ENCODE results near the gene GK2.

The GK2 gene

GRCh38 chr4:79439489-79439888, 31.5 kb upstream of the GK2 start:
- DNase-seq (ENCODE audit: extremely low read depth, low read depth): no peak
- no peak for TF ChIP-seq CTCF (IDR thresholded peaks at IDR 0.05; ENCODE audit: low read depth, low read length, missing control alignments)
- H3K4me3 ChIP-seq (replicated peaks; ENCODE audit: low read depth, low read length): no peak overlapping the region

DNA sequence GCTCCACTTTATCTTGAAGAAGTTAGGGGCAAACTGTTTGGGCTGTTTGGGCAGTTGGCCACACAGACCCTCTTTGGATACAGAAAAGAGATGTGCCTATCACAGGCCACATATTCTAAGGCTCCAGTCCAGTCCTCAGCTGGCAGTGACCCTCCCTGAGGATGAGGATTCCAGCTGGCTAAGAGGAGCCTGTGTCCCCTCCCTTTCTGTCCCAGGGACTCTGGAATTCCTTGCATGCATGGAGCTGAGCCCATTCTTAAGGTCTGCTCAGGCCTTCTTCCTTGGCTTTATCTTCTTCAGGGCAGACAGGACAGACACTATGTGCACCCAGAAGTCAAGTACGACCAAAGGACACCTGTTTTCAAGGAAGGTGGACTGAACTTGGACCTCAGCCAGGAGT, 23.8 kb upstream of the GK2 start:
- no peak for DNase-seq (ENCODE audit: extremely low read depth, low read depth)
- no peak overlapping the region for H3K4me3 ChIP-seq (replicated peaks; ENCODE audit: low read depth, low read length)
- no peak for TF ChIP-seq CTCF (IDR thresholded peaks at IDR 0.05; ENCODE audit: low read depth, low read length, missing control alignments)

DNA sequence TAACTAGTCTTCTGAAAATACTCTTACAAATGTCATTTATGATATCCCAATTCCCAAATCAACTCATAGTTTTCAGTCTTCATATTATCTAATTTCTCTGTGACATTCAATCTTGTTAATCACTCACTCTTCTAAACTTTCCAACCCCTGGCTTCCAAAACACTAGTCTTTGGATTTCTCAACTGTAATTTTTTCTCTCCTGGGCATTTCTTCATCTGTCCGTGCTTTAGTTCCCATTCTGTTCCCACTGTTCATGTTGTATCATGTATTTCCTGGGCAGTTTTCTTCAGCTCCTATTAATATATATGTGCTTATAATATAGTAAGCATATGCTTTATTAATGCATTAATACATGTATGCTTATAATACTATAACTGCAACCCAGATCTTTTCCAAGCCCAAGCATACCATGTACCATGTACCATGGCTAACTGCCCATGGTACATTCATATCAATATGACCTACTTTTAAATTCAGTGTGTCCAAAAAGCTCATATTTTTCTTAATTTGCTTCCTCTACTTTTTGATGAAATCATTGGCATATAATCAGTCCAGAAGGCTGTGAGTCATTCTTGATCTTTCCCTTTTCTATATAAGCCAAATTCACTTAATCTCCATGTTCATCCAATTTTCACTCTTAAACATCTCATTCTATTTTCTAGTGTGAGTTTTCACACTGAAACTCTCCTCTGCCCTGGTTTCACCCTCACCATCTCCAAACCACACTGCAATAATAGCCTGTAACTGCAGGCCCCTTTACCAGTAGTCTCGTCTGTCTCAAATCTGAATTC, 21.3 kb upstream of the GK2 start:
- no peak overlapping the region for H3K4me3 ChIP-seq (replicated peaks; ENCODE audit: low read depth, low read length)
- no peak for TF ChIP-seq CTCF (IDR thresholded peaks at IDR 0.05; ENCODE audit: low read depth, low read length, missing control alignments)
- DNase-seq (ENCODE audit: extremely low read depth, low read depth): no peak

GRCh38 chr4:79426989-79427388, 19.0 kb upstream of the GK2 start:
- no peak overlapping the region for H3K4me3 ChIP-seq (replicated peaks; ENCODE audit: low read depth, low read length)
- no peak for TF ChIP-seq CTCF (IDR thresholded peaks at IDR 0.05; ENCODE audit: low read depth, low read length, missing control alignments)
- DNase-seq (ENCODE audit: extremely low read depth, low read depth): no peak

GRCh38 chr4:79425586-79425985, 17.6 kb upstream of the GK2 start:
- DNase-seq (ENCODE audit: extremely low read depth, low read depth): no peak
- H3K4me3 ChIP-seq (replicated peaks; ENCODE audit: low read depth, low read length): no peak overlapping the region
- no peak for TF ChIP-seq CTCF (IDR thresholded peaks at IDR 0.05; ENCODE audit: low read depth, low read length, missing control alignments)

GRCh38 chr4:79421483-79421882, 13.5 kb upstream of the GK2 start:
- no peak for DNase-seq (ENCODE audit: extremely low read depth, low read depth)
- H3K4me3 ChIP-seq (replicated peaks; ENCODE audit: low read depth, low read length): no peak overlapping the region
- TF ChIP-seq CTCF (IDR thresholded peaks at IDR 0.05; ENCODE audit: low read depth, low read length, missing control alignments): no peak

DNA sequence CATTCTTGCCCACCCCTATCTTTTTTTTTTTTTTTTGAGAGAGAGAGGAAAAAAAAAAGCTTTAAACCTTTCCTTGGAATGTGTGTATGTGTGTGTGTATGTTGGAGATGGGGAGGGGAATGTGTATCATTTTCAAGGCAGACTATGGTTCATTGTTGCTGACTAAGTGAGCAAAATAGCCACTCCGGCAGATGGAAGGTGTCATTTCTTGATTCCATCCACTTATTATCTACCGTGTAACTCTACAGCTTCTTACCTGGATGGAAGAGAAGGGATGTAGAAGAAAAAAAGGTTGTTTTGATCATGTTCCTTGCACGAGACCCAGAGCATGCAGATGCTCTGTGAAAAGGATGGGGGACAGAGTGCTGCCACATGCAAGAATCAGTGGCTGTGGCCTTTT, 5.9 kb upstream of the GK2 start:
- no peak for TF ChIP-seq CTCF (IDR thresholded peaks at IDR 0.05; ENCODE audit: low read depth, low read length, missing control alignments)
- no peak overlapping the region for H3K4me3 ChIP-seq (replicated peaks; ENCODE audit: low read depth, low read length)
- DNase-seq (ENCODE audit: extremely low read depth, low read depth): no peak
